HG03342 (cell line): ENCODE data around the gene TSFM.
A peak's percentile ranks its signal among the peaks of the same experiment; 100 is the strongest.

Experiments used
- ATAC-seq: cut with Tn5 transposase; IDR thresholded peaks from one replicate; pipeline ENCODE4 v1.9.1; 2021; ENCODE audit warnings: mild to moderate bottlenecking, moderate library complexity; ENCODE audit not compliant: unreplicated experiment

The TSFM gene

DNA sequence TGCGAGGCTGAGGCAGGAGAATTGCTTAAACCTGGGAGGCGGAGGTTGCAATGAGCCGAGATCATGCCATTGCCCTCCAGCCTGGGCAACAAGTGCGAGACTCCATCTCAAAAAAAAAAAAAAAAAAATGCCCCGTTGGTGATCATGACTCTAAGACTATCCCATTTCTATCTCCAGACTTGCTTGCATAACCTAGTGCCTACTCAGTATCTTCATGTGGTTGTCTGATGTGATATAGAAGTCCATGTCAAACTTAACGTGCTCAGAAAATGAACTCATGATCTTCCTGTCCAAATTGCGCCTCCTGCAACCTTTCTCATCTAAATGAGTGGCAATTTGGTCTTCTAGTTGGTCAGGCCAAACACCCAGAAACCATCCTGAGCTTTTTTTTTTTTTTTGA, 4.7 kb upstream of the TSFM start:
- ATAC-seq, result no peak

DNA sequence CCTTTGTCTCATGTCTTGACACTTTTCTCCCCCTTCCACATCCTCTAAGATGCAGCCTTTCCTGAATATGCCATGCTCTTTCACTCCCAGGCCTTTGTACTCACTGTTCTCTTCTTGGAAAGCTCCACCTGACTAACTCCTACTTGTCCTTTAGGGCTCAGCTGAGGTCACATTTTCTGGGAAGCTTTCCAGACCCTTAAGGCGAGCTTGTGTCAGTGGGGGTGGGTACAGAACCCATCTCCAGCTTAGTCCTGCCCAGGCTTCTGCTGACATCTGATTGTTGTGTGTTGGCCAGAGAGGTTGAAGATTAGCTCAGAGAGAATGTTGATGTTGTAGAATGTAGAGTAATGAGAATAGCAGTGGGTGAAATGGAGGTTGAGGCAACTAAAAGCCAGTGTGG, 2.9 kb upstream of the TSFM start:
- ATAC-seq, result no peak

DNA sequence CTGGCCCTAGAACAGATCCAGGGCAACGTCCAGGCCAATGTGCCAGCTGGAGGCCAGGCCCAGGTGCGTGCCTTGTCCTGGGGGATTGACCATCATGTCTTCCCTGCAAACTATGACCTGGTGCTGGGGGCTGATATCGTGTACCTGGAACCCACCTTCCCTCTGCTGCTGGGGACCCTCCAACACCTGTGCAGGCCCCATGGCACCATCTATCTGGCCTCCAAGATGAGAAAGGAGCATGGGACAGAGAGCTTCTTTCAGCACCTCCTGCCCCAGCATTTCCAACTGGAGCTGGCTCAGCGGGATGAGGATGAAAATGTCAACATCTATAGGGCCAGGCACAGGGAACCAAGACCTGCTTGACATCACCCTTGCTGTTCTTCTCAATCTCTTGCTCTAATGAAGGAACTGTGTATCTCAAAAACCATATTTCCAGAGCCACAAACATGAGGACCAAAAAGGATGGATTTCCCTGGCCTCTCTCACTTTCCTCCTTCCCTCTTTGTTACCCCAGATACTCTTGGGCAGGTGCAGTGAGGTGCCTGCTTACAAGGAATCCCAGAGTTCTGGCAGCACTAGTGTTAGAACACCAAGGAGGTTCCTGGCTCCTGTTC, 2.2 kb upstream of the TSFM start:
- ATAC-seq, result no peak

DNA sequence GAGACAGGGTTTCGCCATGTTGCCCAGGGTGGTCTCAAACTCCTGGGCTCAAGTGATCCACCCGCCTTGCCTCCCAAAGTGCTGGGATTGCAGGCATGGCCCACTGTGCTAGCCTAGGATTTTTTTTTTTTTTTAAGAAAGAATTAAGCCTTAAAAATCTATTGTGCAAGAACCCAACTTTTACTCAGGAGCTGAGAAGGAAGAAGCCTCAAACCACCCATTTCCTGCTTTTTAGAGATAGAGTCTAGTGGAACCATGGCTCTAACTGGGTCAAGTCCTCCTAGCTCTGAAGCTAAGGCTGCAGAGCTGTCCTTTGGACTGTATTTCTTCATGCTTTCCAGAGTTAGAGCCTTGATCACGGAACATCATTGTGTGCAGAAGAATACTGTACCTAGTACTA, 1.3 kb upstream of the TSFM start:
- no peak for ATAC-seq

- no peak for ATAC-seq
Measured at GRCh38 chr12:57781801-57782200, 786 bp upstream of the TSFM start.

DNA sequence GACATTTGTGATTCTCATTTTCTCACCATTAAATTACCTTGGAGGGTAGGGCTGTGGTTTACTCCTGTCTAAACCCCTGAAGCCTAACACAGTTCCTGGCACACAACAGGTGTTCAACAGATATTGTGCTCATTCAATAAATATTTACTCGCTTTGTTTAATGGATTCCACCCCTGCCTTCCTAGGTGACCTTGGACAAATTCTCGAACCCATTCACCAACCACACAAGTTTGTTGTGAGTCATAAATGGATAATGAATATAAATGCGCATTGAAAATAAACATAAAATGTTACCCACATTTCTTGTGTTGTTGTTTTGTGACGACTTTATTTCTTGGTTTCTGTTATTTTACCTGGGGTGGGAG, 362 bp upstream of the TSFM start:
- peak; percentile 18 for ATAC-seq

- ATAC-seq, result no peak
Measured at GRCh38 chr12:57783466-57783801, 847 bp downstream of the TSFM start.

DNA sequence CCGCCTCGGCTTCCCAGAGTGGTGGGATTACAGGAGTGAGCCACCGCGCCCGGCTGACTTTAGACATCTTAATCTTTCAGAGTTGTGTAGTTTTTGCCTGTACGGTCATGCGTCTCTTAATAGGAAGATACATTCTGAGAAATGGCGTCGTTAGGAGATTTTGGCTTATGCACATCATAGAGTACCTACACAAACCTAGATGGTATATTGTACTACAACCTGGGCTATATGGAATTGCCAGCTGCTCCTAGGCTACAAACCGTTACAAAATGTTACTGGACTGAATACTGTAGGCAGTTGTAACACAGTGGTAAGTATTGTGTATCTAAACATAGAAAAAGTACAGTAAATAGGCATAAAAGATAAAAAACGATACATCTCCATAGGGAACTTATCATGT, 1.3 kb downstream of the TSFM start:
- ATAC-seq, result no peak

DNA sequence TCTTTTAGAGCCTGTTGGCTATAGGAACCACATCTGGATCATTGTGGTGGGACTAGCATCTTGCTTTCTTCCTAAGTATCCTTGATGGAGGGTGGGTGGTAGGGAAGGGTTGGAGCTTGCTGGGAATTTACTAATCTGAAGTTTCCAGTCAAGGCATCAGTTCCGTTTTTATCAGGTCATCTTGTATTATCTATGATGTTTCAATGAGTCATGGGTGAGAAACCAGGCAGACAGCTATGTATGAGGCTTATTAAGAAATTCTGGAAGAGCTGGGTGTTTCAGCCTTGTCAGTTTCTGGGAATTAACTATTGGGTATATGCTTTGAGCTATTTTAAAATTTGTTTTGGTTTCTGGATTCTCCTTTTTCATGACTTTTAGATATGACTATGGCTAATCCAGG, 11.3 kb downstream of the TSFM start:
- no peak for ATAC-seq

- no peak for ATAC-seq
Measured at GRCh38 chr12:57795354-57795753, 12.8 kb downstream of the TSFM start.

- no peak for ATAC-seq
Measured at GRCh38 chr12:57796996-57797395, 14.4 kb downstream of the TSFM start.

DNA sequence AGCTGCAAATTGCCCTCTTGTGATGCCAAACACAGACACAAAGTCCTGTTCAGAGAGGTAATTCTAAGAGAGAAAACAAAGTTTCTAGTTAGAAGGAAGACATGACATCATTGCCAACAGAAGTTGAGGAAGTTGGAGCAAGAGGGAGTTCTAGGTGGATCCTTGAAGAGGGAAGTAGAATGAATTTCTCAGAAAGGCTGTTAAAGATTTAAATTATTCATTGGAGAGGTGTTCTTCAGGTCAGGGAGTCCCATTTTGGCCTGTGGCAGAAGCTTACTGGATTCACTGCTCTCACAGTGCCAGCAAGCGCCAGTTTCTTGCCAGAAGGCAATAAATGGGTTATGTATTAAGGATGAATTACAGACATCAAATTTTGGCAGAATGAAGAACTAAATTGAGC, 15.3 kb downstream of the TSFM start:
- no peak for ATAC-seq

- no peak for ATAC-seq
Measured at GRCh38 chr12:57800965-57801364, 18.4 kb downstream of the TSFM start.

DNA sequence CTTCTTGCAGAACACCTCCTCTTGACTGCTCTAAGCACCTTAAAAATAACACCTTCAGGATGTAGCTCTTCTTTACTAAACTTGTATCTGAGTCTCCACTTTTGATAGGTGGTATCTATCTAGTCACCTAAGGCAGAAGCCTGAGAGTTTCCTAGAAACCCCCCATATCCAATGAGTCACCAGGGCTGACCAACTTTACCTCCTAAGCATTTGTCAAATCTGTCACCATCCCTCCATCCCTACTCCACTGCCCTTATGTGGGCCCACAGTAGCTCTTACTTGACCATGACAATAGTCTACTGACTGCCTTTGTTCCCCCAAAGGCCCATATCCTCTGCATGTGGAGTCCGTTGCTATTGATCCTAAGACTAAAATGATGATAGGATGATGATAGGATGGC, 20.0 kb downstream of the TSFM start:
- ATAC-seq, result no peak

- ATAC-seq, result no peak
Measured at GRCh38 chr12:57803319-57803893, 20.8 kb downstream of the TSFM start.

DNA sequence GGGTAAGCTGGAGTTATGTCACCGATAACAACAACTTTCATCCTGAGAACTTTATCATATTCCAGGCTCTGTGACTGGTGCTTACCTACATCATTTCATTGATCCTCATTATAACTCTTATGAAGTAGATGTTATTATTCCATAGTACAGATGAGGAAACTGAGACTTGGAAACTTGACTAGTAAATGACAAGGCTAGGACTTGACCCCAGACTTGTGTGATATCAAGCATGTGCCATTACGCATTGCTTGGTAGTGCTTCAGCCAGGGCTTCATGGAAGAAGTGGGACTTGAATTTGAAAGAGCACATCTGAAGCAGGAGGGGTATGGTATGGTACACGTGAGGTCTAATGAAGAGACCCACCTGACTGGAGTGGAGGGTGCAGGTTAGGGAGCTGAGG, 24.1 kb downstream of the TSFM start:
- no peak for ATAC-seq

- no peak for ATAC-seq
Measured at GRCh38 chr12:57807285-57807684, 24.7 kb downstream of the TSFM start.

DNA sequence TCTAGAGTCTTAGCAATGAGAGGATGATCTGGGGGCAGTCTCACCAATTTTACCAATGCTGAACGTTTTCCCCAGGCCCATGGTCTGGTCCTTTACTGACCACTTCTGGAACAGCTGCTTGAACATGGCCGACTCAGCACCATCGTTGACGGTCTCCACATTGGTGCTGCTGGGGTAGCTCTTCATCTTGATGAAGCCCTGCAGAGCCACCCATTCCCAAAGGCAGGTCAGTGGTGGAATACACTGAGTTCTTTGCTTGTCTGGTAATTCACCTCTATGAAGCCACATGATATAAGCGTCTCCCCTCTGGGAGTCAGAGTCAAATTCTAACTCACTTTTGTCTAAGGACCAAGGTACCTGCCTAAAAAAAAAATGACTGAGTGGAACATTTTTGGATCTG, 25.8 kb downstream of the TSFM start:
- no peak for ATAC-seq

DNA sequence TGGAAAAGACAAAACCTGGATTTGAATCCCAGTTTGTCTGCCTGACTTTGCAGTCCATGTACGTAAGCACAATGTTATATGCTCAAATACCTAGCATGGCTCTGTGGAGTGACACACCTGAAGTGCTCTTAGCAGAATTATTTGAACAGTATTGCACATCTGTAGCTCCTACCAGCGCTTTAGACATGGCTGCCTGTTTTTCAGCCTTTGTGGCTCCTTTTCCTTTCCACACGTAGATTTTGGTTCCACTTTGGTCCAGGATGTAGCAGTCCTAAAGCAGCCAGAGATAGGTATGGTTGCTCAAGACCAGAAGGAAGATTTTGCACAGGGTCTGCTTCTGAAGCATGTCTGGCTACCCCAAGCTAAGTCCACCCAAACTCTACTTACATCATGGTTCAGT, 26.8 kb downstream of the TSFM start:
- ATAC-seq, result no peak

DNA sequence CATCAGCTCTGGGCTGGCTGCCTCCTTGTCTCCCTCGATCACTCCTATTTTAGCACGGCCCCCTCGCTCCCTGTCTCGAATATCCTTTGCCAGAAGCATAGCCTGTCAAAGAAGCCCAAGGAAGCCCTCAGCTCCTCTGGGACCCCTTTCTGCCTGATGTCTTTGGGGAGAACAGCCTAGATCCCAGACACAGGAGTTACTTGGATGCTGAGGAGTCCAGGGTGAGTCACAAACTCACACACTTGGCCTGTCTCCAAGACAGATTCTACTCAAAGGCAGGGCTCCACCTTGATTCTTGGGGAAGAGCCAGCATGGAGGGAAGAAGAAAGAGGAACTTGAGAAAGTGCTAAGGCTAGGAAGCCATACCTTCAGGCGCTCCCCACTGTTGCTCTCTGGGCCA, 27.9 kb downstream of the TSFM start:
- no peak for ATAC-seq

DNA sequence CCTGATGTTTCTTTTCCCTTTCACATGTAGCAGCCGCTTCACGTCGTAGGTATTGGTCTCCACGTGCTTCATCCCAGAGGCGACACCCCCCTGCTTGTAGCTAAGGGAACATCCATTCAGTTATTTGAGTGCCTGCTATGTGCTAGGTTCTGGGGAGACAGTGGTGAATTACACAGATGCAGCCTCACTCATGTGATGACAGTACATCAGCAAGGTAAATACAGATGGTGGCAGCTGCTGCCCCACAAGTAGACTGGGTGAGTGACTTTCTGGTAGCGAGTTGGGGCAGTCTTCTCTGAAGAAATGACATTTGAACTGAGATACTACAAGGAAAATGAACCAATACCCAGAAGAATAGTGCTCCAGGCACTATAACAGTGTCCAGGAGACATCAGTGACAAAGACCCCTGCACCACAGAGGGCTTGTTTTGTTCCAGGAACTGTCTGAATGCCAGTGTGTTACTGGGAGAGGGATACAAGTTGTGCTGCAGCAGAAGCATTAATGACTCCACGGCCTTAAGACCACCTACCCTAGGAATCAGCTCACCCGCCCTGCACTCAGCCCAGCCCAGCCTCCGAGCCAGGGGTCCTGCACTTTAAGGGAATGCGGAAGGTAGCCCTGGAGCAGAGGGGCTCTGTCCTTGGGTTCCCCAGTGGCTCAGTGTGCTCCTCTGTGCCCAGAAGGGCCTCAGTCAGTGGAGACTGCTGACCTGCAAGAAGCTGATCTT, 28.6 kb downstream of the TSFM start:
- ATAC-seq, result no peak

- ATAC-seq, result no peak
Measured at GRCh38 chr12:57813111-57813970, 30.8 kb downstream of the TSFM start.
